GM12878 (cell line): Measurements from ENCODE around the gene AVEN. TPM values are rescaled to one million over a fixed set of nuclear protein-coding genes. Genes with fewer than 3 reads are reported as not detected.

Experiments
- ATAC-seq: fragments of 200-7000 bp; cut with Tn5 transposase; 3 replicates; pipeline ENCODE4 v1.9.1; 2020; ENCODE audit warnings: mild to moderate bottlenecking, moderate library complexity
- BruUV-seq: library from RNA; stranded (reverse); fragments of 400-500 nt; replicated peaks from 2 replicates; lab custom pipeline; 2021; lab: Mats Ljungman, UMichigan
- CTCF ChIA-PET: fragments of 300-600 bp; sonication (Branson Sonifier 250); formaldehyde crosslinking; extraction: SDS; loops from one replicate; lab custom pipeline; 2021; ENCODE audit warnings: inconsistent platforms; lab: Yijun Ruan, JAX
- POLR2A ChIA-PET: fragments of 350-600 bp; formaldehyde crosslinking; extraction: SDS; loops from one replicate; lab custom pipeline; 2021; ENCODE audit warnings: inconsistent platforms; lab: Charles Lee
- RAD21 ChIA-PET: fragments of 300-600 bp; sonication (Branson Sonifier 250); formaldehyde crosslinking; loops from one replicate; lab custom pipeline; 2023; ENCODE audit warnings: antibody characterized with exemption; ENCODE audit not compliant: unreplicated experiment; lab: Charles Lee
- SMC1A ChIA-PET: fragments of 300-600 bp; sonication (Branson Sonifier 250); formaldehyde crosslinking; loops from one replicate; lab custom pipeline; 2023; ENCODE audit not compliant: unreplicated experiment, uncharacterized antibody; lab: Charles Lee
- DNase-seq: peaks from one replicate; pipeline ENCODE4 v3.0.0-alpha.2; 2011; ENCODE audit warnings: low read depth, low spot score
- FAIRE-seq: peaks from 3 replicates; lab custom pipeline; 2011; peaks lifted over from hg19 to GRCh38; lab: Jason Lieb, UNC
- H2AFZ ChIP-seq: 2 replicates; pipeline ENCODE4 v1.6.0; 2011; ENCODE audit warnings: low read depth, low read length, control low read depth; ENCODE audit not compliant: control insufficient read depth
- H3K27ac ChIP-seq: 2 replicates; pipeline ENCODE4 v1.5.1; 2011; ENCODE audit warnings: control low read depth; ENCODE audit not compliant: control insufficient read depth, insufficient read depth
- H3K27me3 ChIP-seq, 2 experiments: replicated peaks in 1 of 2; 2 replicates each; pipeline versions ENCODE4 v1.6.0 to v1.6.1; 2011; ENCODE audit warnings: low read length in 1 of 2; ENCODE audit not compliant: control insufficient read depth in 2 of 2, insufficient read depth in 2 of 2
- H3K36me3 ChIP-seq, 2 experiments: 2 replicates each; pipeline ENCODE4 v1.5.1; 2011; ENCODE audit warnings: low read length in 1 of 2; ENCODE audit not compliant: control insufficient read depth in 2 of 2, insufficient read depth in 2 of 2
- H3K4me1 ChIP-seq: 2 replicates; pipeline ENCODE4 v1.6.1; 2011; ENCODE audit warnings: mild to moderate bottlenecking, low read length, moderate library complexity, mixed read lengths; ENCODE audit not compliant: control insufficient read depth, insufficient read depth
- H3K4me2 ChIP-seq: 2 replicates; pipeline ENCODE4 v1.6.0; 2011; ENCODE audit warnings: control low read depth; ENCODE audit not compliant: control insufficient read depth, insufficient read depth
- H3K4me3 ChIP-seq: fragments of 200-600 bp; sonication (generic); 2 replicates; pipeline ENCODE4 v1.5.1; 2016
- H3K79me2 ChIP-seq: 2 replicates; pipeline ENCODE4 v1.6.0; 2011; ENCODE audit warnings: low read length; ENCODE audit not compliant: control insufficient read depth, insufficient read depth
- H3K9ac ChIP-seq: 2 replicates; pipeline ENCODE4 v1.8.0; 2011; ENCODE audit warnings: low read length, control low read depth, mixed read lengths; ENCODE audit not compliant: control insufficient read depth, insufficient read depth
- H3K9me3 ChIP-seq: replicated peaks from 3 replicates; pipeline ENCODE4 v1.5.1; 2011; ENCODE audit warnings: mild to moderate bottlenecking, low read length; ENCODE audit not compliant: control insufficient read depth, insufficient read depth
- H4K20me1 ChIP-seq: 2 replicates; pipeline ENCODE4 v1.6.0; 2011; ENCODE audit not compliant: control insufficient read depth, insufficient read depth
- BCL11A ChIP-seq: IDR thresholded peaks from 2 replicates; pipeline ENCODE4 v1.6.1; 2011; ENCODE audit warnings: low read depth, low read length
- BMI1 ChIP-seq: fragments of 450-650 bp; IDR thresholded peaks from 2 replicates; pipeline ENCODE4 v1.6.1; 2016; ENCODE audit warnings: mild to moderate bottlenecking, moderate library complexity, borderline replicate concordance
- CBX3 ChIP-seq: fragments of 200-600 bp; sonication (generic); IDR thresholded peaks from 2 replicates; pipeline ENCODE4 v1.6.1; 2016; ENCODE audit warnings: low read depth, borderline replicate concordance
- CHD4 ChIP-seq: fragments of 200-600 bp; sonication (generic); IDR thresholded peaks from 2 replicates; pipeline ENCODE4 v1.6.1; 2016; ENCODE audit warnings: mild to moderate bottlenecking
- CREB1 ChIP-seq: IDR thresholded peaks from 2 replicates; pipeline ENCODE4 v1.6.1; 2012; ENCODE audit warnings: low read depth, mild to moderate bottlenecking, inconsistent platforms
- DPF2 ChIP-seq: fragments of 450-650 bp; IDR thresholded peaks from 2 replicates; pipeline ENCODE4 v1.6.1; 2017; ENCODE audit warnings: mild to moderate bottlenecking
- FOXK2 ChIP-seq: fragments of 450-650 bp; IDR thresholded peaks from 2 replicates; pipeline ENCODE4 v1.6.1; 2017; ENCODE audit warnings: mild to moderate bottlenecking, moderate library complexity
- HDAC6 ChIP-seq: fragments of 200-600 bp; sonication (generic); IDR thresholded peaks from one replicate; pipeline ENCODE4 v1.8.0; 2017; ENCODE audit warnings: antibody characterized with exemption; ENCODE audit not compliant: unreplicated experiment
- IRF3 ChIP-seq: fragments of 450-650 bp; IDR thresholded peaks from 2 replicates; pipeline ENCODE4 v1.6.1; 2014; ENCODE audit warnings: mild to moderate bottlenecking
- IRF4 ChIP-seq: IDR thresholded peaks from 2 replicates; pipeline ENCODE4 v1.6.1; 2011; ENCODE audit warnings: low read depth, low read length
- JUND ChIP-seq: IDR thresholded peaks from 2 replicates; pipeline ENCODE4 v1.6.1; 2012; ENCODE audit warnings: low read depth, mild to moderate bottlenecking, low read length, improper control_type of control experiment, moderate library complexity
- KLF5 ChIP-seq: fragments of 450-650 bp; IDR thresholded peaks from 2 replicates; pipeline ENCODE4 v1.6.1; 2014; ENCODE audit warnings: mild to moderate bottlenecking; ENCODE audit not compliant: partially characterized antibody
- MEF2B ChIP-seq: fragments of 450-650 bp; IDR thresholded peaks from 2 replicates; pipeline ENCODE4 v1.6.1; 2018; ENCODE audit warnings: mild to moderate bottlenecking, moderate library complexity; ENCODE audit not compliant: partially characterized antibody, poor library complexity, severe bottlenecking
- RBBP5 ChIP-seq: fragments of 200-600 bp; sonication (generic); conservative IDR thresholded peaks from 2 replicates; pipeline ENCODE4 v1.6.1; 2016
- SIX5 ChIP-seq: IDR thresholded peaks from 2 replicates; pipeline ENCODE4 v1.6.1; 2011; ENCODE audit warnings: mild to moderate bottlenecking, low read depth, low read length, moderate library complexity; ENCODE audit not compliant: severe bottlenecking
- SMARCA5 ChIP-seq: fragments of 450-650 bp; IDR thresholded peaks from 2 replicates; pipeline ENCODE4 v1.6.1; 2017; ENCODE audit warnings: mild to moderate bottlenecking
- WGBS: methylation state at CpG from one replicate; pipeline ENCODE4 v1.1.6; 2016; ENCODE audit warnings: low lambda C conversion rate; ENCODE audit not compliant: insufficient replicate concordance, insufficient coverage; ENCODE audit errors: missing lambda C conversion rate; 5-methylcytosine and 5-hydroxymethylcytosine counted together
- in situ Hi-C: fragments of 300-500 bp; cut with MboI; formaldehyde crosslinking; loops from 9 replicates; pipeline ENCODE4 v1.14.3; 2018; ENCODE audit warnings: mixed read lengths
- intact Hi-C: fragments of 100-400 bp; cut with micrococcal nuclease; formaldehyde crosslinking; loops from one replicate; pipeline ENCODE4 v1.14.2; 2022; ENCODE audit not compliant: unreplicated experiment
- polyA plus RNA-seq, 11 experiments: library from polyadenylated mRNA; depleted of rRNA in 4 of 11; unstranded in 6 of 11; stranded (reverse) in 5 of 11; fragments of >200 nt; fragmentation: Nextera tagmentation in 4 of 11; fragmentation: Illumina TruSeq in 1 of 11; extraction: Ambion mirVana in 4 of 11; extraction: Trizol in 1 of 11; gene quantifications; 1 replicate in 1 of 11; 2 replicates in 10 of 11; pipeline versions ENCODE4 v1.2.1 to v1.2.3, GENCODE V29; 2011 to 2016; ENCODE audit warnings: inconsistent platforms in 2 of 11, missing spikeins in 2 of 11, low read depth in 1 of 11
- total RNA-seq, 4 experiments: library from RNA; depleted of rRNA in 3 of 4; stranded (reverse); fragments of >200 nt in 3 of 4; fragmentation: Illumina TruSeq in 1 of 4; extraction: Trizol in 1 of 4; gene quantifications; 2 replicates each; pipeline versions ENCODE4 v1.2.1 to v1.2.3, GENCODE V29; 2013 to 2021

The AVEN gene
- total and polyA plus RNA-seq, 10 of the 15 experiments (the other 5 are each of a cell fraction or from before 2014, with no cell fraction given), result 1.4 to 15.1 (median 10.5) TPM

- POLR2A ChIA-PET, result interaction anchor here (0.7 kb wide), 1 partner anchor 415 kb away, joined by 3 read pairs; no protein-coding TSS in a partner anchor
- no peak overlapping the region for H3K27ac ChIP-seq
- TF ChIP-seq KLF5 (no peak), BMI1 (no peak), RBBP5 (no peak), CHD4 (no peak), HDAC6 (no peak), SIX5 (no peak), CBX3 (no peak)
- TF ChIP-seq, all 136 proteins: peak for 0
- DNase-seq (no peak), ATAC-seq (no peak), FAIRE-seq (no peak)
- in situ Hi-C loops, result no loop called here
- H3K36me3 ChIP-seq, result no peaks in the 10 kb centered on the region; a peak in 1 of 4 replicates
- SMC1A ChIA-PET, result no interaction called here
- H2AFZ ChIP-seq, result no peak overlapping the region
- H3K9me3 ChIP-seq, result no peaks in the 10 kb centered on the region
- no peaks in the 10 kb centered on the region for H4K20me1 ChIP-seq
- no peaks in the 10 kb centered on the region for H3K27me3 ChIP-seq
- BruUV-seq, result no TSS peak
- CTCF ChIA-PET, result interaction anchor here (0.6 kb wide), 1 partner anchor 1121 kb away, joined by 4 read pairs; no protein-coding TSS in a partner anchor
- no peak overlapping the region for H3K9ac ChIP-seq
- intact Hi-C loops, result no loop called here
- no peaks in the 10 kb centered on the region for H3K79me2 ChIP-seq
- WGBS, result 44% methylated on average over 2 of the region's 2 CpGs
- H3K4me2 ChIP-seq, result no peak overlapping the region
- RAD21 ChIA-PET, result no interaction called here
- no peak overlapping the region for H3K4me3 ChIP-seq
- no peaks in the 10 kb centered on the region for H3K4me1 ChIP-seq
Observed at GRCh38 chr15:33871980-33872379, 167.0 kb downstream of the AVEN start.

GRCh38 chr15:33866101-33866737, 172.8 kb downstream of the AVEN start:
- ChIA-PET CTCF (interaction anchor here (0.6 kb wide), 1 partner anchor 25 kb away, joined by 3 read pairs; no protein-coding TSS in a partner anchor), RAD21 (no interaction called here)
- H4K20me1 ChIP-seq, result no peaks in the 10 kb centered on the region
- peaks cover 2 to 3% of the 10 kb centered on the region in 2 experiments for H3K36me3 ChIP-seq
- intact Hi-C loops, result no loop called here
- 76% methylated on average over 3 of the region's 3 CpGs for WGBS
- FAIRE-seq, result no peak
- TF ChIP-seq CREB1 (no peak), FOXK2 (no peak), MEF2B (no peak), JUND (no peak), IRF4 (no peak), IRF3 (no peak), BCL11A (no peak), HDAC6 (no peak), DPF2 (no peak), SMARCA5 (no peak)
- TF ChIP-seq, all 136 proteins: peak for 0
- ATAC-seq (no peak), DNase-seq (no peak)
- Histone ChIP-seq H3K27me3 (no peaks in the 10 kb centered on the region), H3K4me1 (no peaks in the 10 kb centered on the region), H3K27ac (no peak overlapping the region), H3K79me2 (no peaks in the 10 kb centered on the region), H3K9ac (no peak overlapping the region), H3K9me3 (no peaks in the 10 kb centered on the region), H3K4me3 (no peak overlapping the region), H2AFZ (no peak overlapping the region), H3K4me2 (no peak overlapping the region)
- no TSS peak for BruUV-seq
- ChIA-PET SMC1A (no interaction called here), POLR2A (no interaction called here)
- in situ Hi-C loops, result no loop called here
